D721Med (cell line): ENCODE data around the gene IL5RA.

Experiments used
- DNase-seq: peaks from one replicate; pipeline ENCODE4 v3.0.0; 2011; ENCODE audit warnings: low spot score; ENCODE audit not compliant: insufficient read length
- FAIRE-seq: peaks from 2 replicates; lab custom pipeline; 2011; peaks lifted over from hg19 to GRCh38; lab: Jason Lieb, UNC
- TF ChIP-seq, protein P1 (sequence below): IDR thresholded peaks from 2 replicates; pipeline ENCODE4 v1.5.1; 2012; ENCODE audit warnings: mild to moderate bottlenecking, control low read depth; ENCODE audit not compliant: insufficient read depth; ENCODE audit errors: missing control alignments

Gene IL5RA

DNA sequence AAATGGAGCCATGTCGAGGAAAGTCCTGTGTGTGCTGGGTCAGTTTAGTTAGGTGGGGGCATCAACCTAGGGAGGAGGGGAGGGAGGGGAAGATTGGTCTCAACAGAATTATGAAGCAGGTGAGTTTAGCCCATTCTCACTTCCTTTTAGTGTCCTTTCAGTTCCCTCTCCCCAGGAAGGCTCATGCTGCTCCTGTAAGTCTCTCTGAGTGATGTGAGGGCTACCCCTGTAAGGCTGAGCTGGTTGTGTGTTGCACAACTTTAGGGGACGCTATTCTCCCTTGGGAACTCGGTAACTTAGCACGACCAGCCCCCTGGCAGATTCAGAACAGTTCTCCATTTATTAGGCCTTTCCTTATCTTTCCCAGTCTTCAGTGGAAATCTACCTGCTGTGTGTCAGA is 21.2 kb downstream of the IL5RA start:
- TF ChIP-seq, protein P1, sequence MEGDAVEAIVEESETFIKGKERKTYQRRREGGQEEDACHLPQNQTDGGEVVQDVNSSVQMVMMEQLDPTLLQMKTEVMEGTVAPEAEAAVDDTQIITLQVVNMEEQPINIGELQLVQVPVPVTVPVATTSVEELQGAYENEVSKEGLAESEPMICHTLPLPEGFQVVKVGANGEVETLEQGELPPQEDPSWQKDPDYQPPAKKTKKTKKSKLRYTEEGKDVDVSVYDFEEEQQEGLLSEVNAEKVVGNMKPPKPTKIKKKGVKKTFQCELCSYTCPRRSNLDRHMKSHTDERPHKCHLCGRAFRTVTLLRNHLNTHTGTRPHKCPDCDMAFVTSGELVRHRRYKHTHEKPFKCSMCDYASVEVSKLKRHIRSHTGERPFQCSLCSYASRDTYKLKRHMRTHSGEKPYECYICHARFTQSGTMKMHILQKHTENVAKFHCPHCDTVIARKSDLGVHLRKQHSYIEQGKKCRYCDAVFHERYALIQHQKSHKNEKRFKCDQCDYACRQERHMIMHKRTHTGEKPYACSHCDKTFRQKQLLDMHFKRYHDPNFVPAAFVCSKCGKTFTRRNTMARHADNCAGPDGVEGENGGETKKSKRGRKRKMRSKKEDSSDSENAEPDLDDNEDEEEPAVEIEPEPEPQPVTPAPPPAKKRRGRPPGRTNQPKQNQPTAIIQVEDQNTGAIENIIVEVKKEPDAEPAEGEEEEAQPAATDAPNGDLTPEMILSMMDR, result no peak
- no peak for DNase-seq

DNA sequence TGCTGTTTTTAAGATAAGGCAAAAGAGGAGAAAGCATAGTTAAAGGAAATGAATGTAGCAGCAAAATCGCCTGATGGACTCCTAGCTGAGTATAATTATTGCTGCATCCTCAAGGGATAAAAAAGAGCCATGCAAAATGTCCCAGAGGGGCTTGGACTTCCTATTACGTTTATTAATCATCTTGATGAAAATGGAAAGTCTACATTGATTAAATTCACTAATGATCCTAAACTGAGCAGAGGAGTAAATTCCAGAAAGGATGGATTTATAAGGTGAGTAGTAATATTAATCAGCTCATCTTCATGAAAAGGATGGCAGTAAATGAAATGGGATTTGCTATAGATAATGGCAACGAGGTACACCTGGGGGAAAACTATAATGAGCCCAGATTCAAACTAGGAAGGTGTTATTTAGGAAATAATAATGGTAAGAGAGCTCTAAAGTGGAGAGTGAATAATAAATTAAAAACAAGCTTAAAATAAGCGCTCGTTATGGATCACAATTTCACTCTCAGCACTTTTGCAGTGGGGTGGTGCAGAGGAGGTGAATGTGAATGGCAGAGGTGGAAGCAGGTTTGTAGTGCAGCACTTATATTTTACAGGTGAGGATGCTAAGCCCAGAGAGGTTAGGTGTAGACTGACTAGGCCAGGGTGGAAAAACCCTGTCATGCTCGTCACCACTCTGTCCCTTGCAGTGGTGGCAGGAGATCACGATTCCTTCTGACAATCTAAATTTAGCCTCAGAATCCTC is 22.3 kb downstream of the IL5RA start:
- TF ChIP-seq, protein P1, result no peak
- no peak for FAIRE-seq
- no peak for DNase-seq

More for the DNA sequence above, 21.2 kb downstream of the IL5RA start:
- no peak for FAIRE-seq

DNA sequence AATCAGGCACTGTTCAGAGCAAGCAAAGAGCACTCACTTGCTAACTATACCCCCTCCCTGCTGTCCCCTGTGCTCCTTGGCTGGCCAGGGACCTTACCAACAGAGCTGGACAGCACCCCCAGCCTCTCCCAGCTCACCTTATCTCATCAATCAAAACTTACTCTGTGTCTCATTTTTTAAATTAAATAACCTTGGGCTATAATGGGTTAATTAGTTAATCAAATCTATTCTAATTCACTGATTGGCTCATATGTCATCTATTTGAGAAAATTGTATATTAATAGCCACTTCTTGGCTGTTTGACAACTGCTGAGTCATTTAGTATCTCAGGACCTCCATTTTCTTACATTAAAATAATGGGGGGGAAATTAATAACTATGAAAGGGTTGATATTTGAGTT is 22.9 kb downstream of the IL5RA start:
- FAIRE-seq, result no peak
- DNase-seq, result no peak
- TF ChIP-seq, protein P1, result no peak

DNA sequence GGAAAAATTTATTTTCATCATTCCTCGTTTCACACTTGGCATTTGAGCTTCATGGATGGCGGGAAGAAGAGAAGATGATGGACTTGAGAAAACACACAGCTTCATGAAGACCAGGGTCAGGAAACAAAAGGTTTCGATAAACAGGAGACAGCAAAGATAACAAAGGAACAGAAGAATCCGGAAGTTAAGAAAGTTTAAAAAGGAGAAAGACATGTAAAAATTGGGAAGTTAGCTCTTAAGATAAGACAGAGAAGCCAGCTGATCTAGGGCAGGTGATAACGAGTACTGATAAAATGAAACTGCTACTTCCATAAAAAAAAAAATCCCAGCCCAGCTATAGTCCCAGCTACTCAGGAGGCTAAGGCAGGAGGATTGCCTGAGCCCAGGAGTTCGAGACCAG is 23.9 kb downstream of the IL5RA start:
- DNase-seq (no peak), FAIRE-seq (no peak)
- TF ChIP-seq, protein P1, result no peak

DNA sequence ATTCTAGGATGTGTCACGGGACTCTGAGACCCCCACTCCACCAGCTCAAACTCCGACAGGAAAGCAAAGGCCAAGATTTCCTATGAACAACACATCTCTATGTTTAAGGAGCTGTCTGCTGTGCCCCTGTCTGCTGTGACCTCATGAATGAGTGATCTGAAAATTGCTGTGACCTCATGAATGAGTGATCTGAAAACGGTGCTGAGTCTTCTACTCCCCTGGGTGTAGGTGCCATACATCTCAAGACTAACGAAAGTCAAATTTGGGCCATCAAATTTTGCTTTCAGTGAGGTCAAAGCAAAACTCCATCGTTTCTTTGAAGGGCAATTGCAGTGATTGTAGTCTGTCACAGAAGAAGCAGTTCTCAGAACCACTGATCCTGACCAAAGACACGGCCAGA is 24.4 kb downstream of the IL5RA start:
- no peak for DNase-seq
- TF ChIP-seq, protein P1, result no peak
- no peak for FAIRE-seq

DNA sequence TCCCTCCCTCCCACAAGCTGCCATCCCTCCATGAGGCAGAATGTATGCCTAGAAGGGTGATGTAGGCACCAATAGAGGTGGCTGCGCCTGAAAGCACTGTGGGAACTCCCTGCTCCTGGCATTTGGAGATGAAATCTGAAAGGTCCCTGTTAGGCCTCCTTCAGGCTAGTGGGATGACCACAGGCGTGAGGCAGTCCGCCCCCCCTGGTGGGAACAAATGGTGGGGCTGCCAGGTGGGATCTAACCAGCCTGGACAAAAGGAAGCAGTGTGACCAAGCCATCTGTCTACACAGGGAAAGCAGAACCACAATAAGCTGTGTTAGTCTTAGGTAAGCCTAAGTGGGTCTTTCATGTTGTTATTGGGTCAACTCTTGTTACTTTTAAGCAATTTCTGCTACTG is 25.3 kb downstream of the IL5RA start:
- no peak for FAIRE-seq
- no peak for DNase-seq
- TF ChIP-seq, protein P1, result no peak

DNA sequence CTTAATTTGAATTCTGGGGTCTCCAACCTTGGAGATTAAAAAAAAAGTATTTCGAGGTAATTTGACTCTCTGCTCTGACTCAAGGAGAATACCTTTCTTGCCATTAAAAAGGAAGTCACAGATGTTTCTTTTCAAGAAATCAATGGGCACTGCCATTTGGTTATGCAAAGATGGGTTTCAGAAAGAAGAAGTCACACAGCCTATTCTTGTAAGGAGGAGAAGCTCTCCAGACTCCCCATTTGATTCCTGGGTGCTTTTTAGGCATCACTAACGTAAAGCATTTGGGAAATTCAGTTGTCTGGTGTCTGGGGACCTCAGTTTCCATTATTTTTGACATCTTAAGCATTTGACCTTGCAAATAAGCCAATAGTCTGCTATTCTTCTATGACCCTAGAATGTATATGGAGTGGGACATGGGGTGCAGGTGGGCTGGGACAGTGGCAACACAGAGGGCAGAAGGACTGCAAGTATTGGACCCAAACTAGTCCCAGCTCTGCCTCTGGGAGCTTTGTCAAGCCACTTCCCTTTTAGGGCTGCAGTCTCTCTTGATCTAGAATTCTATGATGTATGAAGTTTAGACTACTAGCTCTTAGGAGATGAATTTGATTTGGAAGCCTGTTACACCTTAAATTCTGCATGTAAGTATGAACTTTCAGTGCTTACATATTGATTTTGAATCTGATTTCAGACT is 27.8 kb downstream of the IL5RA start:
- DNase-seq (no peak), FAIRE-seq (no peak)

More for the DNA sequence above, 27.8 kb downstream of the IL5RA start:
- TF ChIP-seq, protein P1, result no peak
